Embryonic facial prominence (tissue), 1 donor: ENCODE results near the gene MCF2L.
"Not testable (repeated sequence)": the region's sequence is repeated elsewhere in the genome, so short reads cannot be mapped to it uniquely, and the experiment has no call there.

Source experiments
- DNase-seq: peaks from one replicate; pipeline ENCODE4 v3.0.0-alpha.2; 2016; ENCODE audit errors: extremely low spot score

Gene MCF2L

GRCh38 chr13:113064534-113065405 lies 95.8 kb downstream of the MCF2L start:
- DNase-seq = no peak

DNA sequence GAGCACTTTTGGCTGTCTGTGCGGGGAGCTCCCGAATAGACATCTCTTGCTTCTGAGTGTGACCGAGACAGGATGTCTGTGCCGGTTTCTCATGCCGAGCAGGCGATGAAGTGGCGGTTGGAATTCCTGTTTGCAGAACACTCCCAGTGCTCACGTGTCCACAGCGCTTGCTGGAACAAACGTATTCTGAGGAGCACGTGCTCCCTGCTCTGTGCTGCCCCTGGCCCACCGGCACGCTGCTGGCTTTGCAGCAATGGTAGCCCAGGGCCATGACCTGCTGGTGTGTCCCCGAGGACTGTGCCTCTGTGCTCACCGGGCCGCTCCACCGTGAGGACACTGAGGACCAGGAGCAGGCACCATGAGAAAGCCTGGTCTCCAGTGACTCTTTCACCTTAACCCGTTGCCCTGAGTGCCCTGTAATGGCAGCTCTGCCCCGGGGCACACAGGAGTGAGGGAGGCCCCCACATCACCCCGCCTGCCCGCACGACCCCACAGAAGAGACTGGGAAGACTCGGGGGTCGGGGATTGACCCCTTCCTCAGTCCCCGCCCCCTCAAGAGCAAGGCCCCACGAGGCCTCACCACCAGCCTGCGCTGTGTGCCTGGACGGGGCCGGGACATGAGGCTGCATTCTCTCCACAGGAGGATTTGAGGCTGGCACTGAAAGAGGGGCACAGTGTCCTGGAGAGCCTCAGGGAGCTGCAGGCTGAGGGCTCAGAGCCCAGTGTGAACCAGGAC lies 96.6 kb downstream of the MCF2L start:
- DNase-seq = no peak

DNA sequence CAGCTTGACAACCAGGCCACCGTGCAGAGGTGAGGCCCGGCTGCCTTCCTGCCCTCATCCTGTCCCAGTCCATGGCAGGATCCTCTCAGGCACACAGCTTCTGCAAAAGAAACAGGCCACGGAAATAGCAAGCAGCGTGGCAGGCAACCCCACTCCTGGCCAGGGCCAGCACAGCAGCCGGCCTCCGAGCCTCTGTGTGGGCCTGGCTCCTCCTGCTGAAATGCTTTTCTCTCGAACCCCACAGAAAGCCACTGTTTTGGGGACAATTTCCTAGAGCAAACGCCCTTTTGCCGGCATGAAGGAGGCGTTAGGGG lies 97.1 kb downstream of the MCF2L start:
- DNase-seq = no peak

DNA sequence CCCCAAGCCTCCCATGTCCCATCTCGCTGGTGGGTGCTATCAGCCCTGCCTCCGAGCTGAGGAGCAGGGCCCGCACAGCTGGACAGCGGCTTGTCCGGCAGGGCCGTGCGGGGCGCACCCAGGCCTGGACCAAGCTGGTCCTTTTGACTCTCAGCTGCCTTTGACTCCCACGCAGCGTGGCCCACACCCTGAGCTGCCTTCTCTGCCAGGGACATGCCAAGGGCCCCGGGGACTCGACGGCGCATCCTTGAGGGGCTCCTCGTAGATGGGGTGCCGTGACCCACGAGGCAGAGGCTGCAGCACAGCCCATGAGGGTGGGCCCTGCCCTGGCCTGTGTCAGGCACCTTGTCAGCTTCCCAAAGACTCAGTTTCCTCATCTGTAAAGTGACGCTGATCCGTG lies 97.7 kb downstream of the MCF2L start:
- no peak for DNase-seq

DNA sequence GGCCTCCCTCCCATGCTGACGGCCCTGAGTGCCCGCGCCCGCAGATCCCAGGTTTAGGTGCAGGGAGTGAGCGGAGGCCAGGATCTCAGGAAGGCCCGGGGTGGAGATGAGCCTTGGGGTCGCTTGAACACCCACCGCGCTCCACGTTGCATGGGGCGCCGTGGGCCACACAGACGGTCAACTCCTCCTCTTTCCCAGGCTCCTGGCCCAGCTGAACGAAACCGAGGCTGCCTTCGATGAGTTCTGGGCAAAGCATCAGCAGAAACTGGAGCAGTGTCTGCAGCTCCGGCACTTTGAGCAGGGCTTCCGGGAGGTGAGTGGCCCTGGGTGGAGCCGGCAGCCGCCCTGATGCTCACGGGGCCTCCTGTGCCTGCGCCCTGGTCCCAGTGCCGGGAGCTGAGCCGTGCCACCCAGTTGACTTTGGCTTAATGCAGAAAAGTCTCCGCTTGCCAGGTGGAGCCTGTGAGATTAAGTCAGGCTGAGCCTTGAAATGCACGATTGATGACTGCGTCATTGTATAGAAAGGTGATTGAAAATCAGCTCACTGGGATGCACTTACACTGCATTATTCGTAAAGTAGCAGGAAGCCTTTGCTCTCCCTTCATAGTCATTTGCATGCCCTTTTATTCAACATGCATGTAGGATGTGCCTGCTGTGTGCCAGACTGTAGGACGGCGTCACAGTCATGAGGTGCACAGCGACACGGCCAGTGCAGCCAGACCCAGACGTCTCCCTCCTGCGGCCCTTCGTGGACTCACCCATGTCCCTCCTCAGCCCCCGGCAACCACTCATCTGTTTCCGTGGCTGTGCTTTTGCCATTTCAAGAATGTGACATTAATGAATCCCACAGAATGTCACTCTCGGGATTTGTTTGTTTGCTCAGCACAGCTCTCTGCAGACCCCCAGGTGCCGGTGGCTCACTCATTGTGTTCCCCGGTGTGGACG lies 101.1 kb downstream of the MCF2L start:
- DNase-seq = no peak

DNA sequence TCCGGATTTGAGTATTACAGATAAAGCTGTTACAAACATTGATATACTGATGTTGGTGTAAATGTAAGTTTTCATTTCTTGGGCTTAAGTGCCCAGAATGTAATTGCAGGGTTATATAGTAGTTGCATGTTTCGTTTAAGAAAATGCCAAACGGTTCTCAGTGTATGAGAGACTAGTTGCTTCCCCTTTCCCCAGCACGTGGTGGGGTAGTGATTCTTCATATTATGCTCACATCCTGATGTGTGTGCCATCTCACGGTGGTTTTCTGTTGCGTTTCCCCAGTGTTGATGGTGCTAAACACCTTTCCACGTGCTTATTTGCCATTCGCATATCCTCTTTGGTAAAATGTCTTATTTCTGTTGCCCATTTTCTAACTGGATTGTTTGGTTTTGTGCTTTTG lies 101.8 kb downstream of the MCF2L start:
- no peak for DNase-seq

DNA sequence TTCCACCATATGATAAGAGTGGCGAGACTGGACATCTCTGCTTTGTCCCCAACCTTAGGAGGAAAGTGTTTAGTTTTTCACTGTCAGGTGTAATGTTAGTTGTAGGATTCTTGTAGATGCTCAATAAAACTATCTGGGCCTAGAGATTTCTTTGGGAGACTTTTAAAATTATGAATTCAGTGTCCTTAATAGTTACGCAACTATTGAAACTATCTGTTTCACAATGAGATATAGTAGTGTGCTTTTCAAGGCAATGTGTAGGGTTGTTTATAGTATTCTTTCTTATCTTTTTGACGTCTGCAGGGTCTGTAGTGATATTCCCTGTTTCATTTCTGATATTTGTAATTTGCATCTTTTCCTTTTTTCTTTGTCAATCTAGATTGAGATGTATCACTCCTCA lies 103.4 kb downstream of the MCF2L start:
- DNase-seq = no peak

GRCh38 chr13:113073942-113074341 lies 104.9 kb downstream of the MCF2L start:
- DNase-seq = no peak

GRCh38 chr13:113074401-113074800 lies 105.4 kb downstream of the MCF2L start:
- DNase-seq = no peak

DNA sequence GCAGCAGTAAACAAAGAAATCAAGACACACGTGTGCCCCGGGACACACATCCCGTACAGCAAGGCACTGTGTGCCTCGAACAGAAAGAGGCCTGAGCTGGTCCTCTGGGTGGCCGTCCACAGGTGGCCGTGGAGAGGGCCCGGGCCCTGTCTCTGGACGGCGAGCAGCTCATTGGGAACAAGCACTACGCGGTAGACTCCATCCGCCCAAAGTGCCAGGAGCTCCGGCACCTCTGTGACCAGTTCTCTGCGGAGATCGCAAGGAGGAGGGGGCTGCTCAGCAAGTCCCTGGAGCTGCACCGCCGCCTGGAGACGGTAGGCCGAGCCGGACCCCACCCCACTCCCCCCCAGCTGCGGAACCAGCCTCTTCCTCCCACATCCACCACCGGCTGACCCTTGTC lies 105.9 kb downstream of the MCF2L start:
- DNase-seq = no peak

GRCh38 chr13:113075711-113076110 lies 106.7 kb downstream of the MCF2L start:
- no peak for DNase-seq

DNA sequence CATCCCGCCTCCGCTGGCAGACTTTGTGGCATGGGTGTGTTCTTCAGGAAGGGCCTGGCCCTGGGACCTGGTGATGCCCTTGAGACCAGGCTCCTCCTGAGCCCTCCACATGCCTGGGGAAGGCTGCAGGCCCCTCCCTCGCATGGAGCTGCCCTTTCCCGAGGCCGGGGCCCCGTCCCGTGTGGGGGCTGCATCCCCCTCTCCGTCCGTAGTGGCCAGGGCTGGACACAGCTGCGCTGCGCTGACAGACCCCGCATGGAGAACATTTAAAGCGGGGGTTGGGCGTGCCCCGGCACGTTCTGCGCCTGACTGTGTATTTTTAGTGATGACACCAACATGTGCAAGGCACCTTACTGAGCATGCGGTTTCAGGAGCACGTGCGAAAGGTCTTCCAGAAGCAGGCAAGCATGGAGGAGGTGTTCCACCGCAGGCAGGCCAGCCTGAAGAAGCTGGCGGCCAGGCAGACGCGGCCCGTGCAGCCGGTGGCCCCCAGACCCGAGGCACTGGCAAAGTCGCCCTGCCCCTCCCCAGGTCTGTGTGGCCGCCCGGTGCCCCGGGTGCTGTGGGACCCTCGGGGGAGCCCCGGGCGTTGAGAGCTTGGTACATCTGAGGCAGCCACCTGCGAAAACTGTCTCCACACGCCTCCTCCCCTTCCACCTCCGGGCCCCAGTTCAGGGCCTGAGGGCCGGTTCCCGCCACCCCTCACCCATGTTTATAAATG lies 107.8 kb downstream of the MCF2L start:
- no peak for DNase-seq

GRCh38 chr13:113077566-113077952 lies 108.5 kb downstream of the MCF2L start:
- no peak for DNase-seq

GRCh38 chr13:113077953-113078901 lies 109.2 kb downstream of the MCF2L start:
- DNase-seq = no peak

GRCh38 chr13:113078902-113079780 lies 110.1 kb downstream of the MCF2L start:
- DNase-seq = no peak

DNA sequence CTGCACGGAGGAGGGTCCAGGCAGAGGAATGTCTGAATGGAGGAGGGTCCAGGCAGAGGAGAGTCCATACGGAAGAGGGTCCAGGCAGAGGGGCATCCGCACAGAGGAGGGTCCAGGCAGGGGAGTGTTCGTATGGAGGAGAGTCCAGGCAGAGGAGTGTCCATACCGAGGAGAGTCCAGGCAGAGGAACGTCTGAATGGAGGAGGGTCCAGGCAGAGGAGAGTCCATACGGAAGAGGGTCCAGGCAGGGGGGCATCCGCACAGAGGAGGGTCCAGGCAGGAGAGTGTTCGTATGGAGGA lies 110.7 kb downstream of the MCF2L start:
- not testable (repeated sequence) for DNase-seq

- no peak for DNase-seq
These were observed 111.4 kb downstream of the MCF2L start for GRCh38 chr13:113080361-113080831.

- DNase-seq = no peak
These were observed 112.0 kb downstream of the MCF2L start for GRCh38 chr13:113080901-113081521.
